ENCODE results near the gene BAZ1A. TPM values are rescaled to one million over a fixed set of nuclear protein-coding genes. Genes with fewer than 3 reads are reported as not detected.
"Not testable (repeated sequence)": the region's sequence is repeated elsewhere in the genome, so short reads cannot be mapped to it uniquely, and the experiment has no call there.

The BAZ1A gene
- total RNA-seq, 1 experiment from 2014 or later: 27.2 TPM

- H3K27me3 ChIP-seq (ENCODE audit: control insufficient read depth, insufficient read depth, low read length); H3K36me3 ChIP-seq (ENCODE audit: control insufficient read depth, insufficient read depth, low read length); H3K4me3 ChIP-seq (ENCODE audit: low read depth in 2 of 2, low read length in 2 of 2); ATAC-seq; POLR2A ChIA-PET; intact Hi-C loops (cut with micrococcal nuclease; ENCODE audit: unreplicated experiment); DNase-seq (ENCODE audit: low read depth, low spot score); BruUV-seq (replicated peaks); H3K4me1 ChIP-seq (ENCODE audit: control insufficient read depth, insufficient read depth, low read length); CTCF ChIA-PET; H3K9me3 ChIP-seq (ENCODE audit: control insufficient read depth, insufficient read depth, low read depth, low read length); in situ Hi-C loops (cut with HindIII; ENCODE audit: low pct_unique_long_range_greater_than_20kb, low sequenced_read_pairs); H3K27ac ChIP-seq (ENCODE audit: low read length): not testable (repeated sequence)
Observed at GRCh38 chr14:34737079-34737478, 138.1 kb downstream of the BAZ1A start.

GRCh38 chr14:34733245-34733644 is 141.9 kb downstream of the BAZ1A start:
- ChIA-PET CTCF (interaction anchor here (0.6 to 1.3 kb wide), 2 partner anchors 9 to 10 kb away, joined by 4 to 5 read pairs; no protein-coding TSS in a partner anchor), POLR2A (interaction anchor here (0.6 kb wide), 3 partner anchors 16 to 60 kb away, joined by 3 to 7 read pairs (median 5); no protein-coding TSS in a partner anchor)
- H3K9me3 ChIP-seq (ENCODE audit: control insufficient read depth, insufficient read depth, low read depth, low read length): no peaks in the 10 kb centered on the region
- BruUV-seq (replicated peaks): no TSS peak
- intact Hi-C loops (cut with micrococcal nuclease; ENCODE audit: unreplicated experiment): no loop called here
- H3K36me3 ChIP-seq (ENCODE audit: control insufficient read depth, insufficient read depth, low read length): no peaks in the 10 kb centered on the region
- ATAC-seq (no peak), DNase-seq (ENCODE audit: low read depth, low spot score) (no peak)
- in situ Hi-C loops (cut with HindIII; ENCODE audit: low pct_unique_long_range_greater_than_20kb, low sequenced_read_pairs): no loop called here
- no peaks in the 10 kb centered on the region for H3K4me1 ChIP-seq (ENCODE audit: control insufficient read depth, insufficient read depth, low read length)
- no peaks in the 10 kb centered on the region for H3K27me3 ChIP-seq (ENCODE audit: control insufficient read depth, insufficient read depth, low read length)
- TF ChIP-seq REST (IDR thresholded peaks at IDR 0.05; ENCODE audit: insufficient read depth in 1 of 2, low read depth in 2 of 2, low read length in 1 of 2): no peak
- no peak for TF ChIP-seq SIN3A (IDR thresholded peaks at IDR 0.05; ENCODE audit: borderline replicate concordance, insufficient read depth, low read depth, low read length)
- no peak for TF ChIP-seq POLR2AphosphoS5 (IDR thresholded peaks at IDR 0.05; ENCODE audit: low read depth, low read length)
- no peak for TF ChIP-seq CTCF (IDR thresholded peaks at IDR 0.05)
- no peak for TF ChIP-seq TCF7L2 (IDR thresholded peaks at IDR 0.05; ENCODE audit: low read depth, low read length)
- H3K27ac ChIP-seq (ENCODE audit: low read length): no peak overlapping the region
- H3K4me3 ChIP-seq (ENCODE audit: low read depth in 2 of 2, low read length in 2 of 2): no peak overlapping the region

- DNase-seq (ENCODE audit: low read depth, low spot score): no peak
- in situ Hi-C loops (cut with HindIII; ENCODE audit: low pct_unique_long_range_greater_than_20kb, low sequenced_read_pairs) (no loop called here), intact Hi-C loops (cut with micrococcal nuclease; ENCODE audit: unreplicated experiment) (no loop called here)
- ATAC-seq: no peak
- H3K36me3 ChIP-seq (ENCODE audit: control insufficient read depth, insufficient read depth, low read length): no peaks in the 10 kb centered on the region
- ChIA-PET CTCF (interaction anchor here (0.6 to 1.3 kb wide), 2 partner anchors 9 to 10 kb away, joined by 4 to 5 read pairs; no protein-coding TSS in a partner anchor), POLR2A (interaction anchor here (0.6 kb wide), 3 partner anchors 17 to 60 kb away, joined by 3 to 7 read pairs (median 5); no protein-coding TSS in a partner anchor)
- no TSS peak for BruUV-seq (replicated peaks)
- no peaks in the 10 kb centered on the region for H3K4me1 ChIP-seq (ENCODE audit: control insufficient read depth, insufficient read depth, low read length)
- no peak for TF ChIP-seq REST (IDR thresholded peaks at IDR 0.05; ENCODE audit: insufficient read depth in 1 of 2, low read depth in 2 of 2, low read length in 1 of 2)
- TF ChIP-seq POLR2AphosphoS5 (IDR thresholded peaks at IDR 0.05; ENCODE audit: low read depth, low read length): no peak
- no peak for TF ChIP-seq CTCF (IDR thresholded peaks at IDR 0.05)
- no peak for TF ChIP-seq TCF7L2 (IDR thresholded peaks at IDR 0.05; ENCODE audit: low read depth, low read length)
- no peaks in the 10 kb centered on the region for H3K9me3 ChIP-seq (ENCODE audit: control insufficient read depth, insufficient read depth, low read depth, low read length)
- H3K4me3 ChIP-seq (ENCODE audit: low read depth in 2 of 2, low read length in 2 of 2): no peak overlapping the region
- no peak overlapping the region for H3K27ac ChIP-seq (ENCODE audit: low read length)
- no peaks in the 10 kb centered on the region for H3K27me3 ChIP-seq (ENCODE audit: control insufficient read depth, insufficient read depth, low read length)
Observed at GRCh38 chr14:34732802-34733201, 142.4 kb downstream of the BAZ1A start.

Data from Panc1 (cell line).